GM12878 (cell line): ENCODE results near the gene ARHGAP20. TPM values are rescaled to one million over a fixed set of nuclear protein-coding genes. Genes with fewer than 3 reads are reported as not detected.

ENCODE experiments used
- ATAC-seq: fragments of 200-7000 bp; cut with Tn5 transposase; 3 replicates; pipeline ENCODE4 v1.9.1; 2020; ENCODE audit warnings: mild to moderate bottlenecking, moderate library complexity
- BruUV-seq: library from RNA; stranded (reverse); fragments of 400-500 nt; replicated peaks from 2 replicates; lab custom pipeline; 2021; lab: Mats Ljungman, UMichigan
- CTCF ChIA-PET: fragments of 300-600 bp; sonication (Branson Sonifier 250); formaldehyde crosslinking; extraction: SDS; loops from one replicate; lab custom pipeline; 2021; ENCODE audit warnings: inconsistent platforms; lab: Yijun Ruan, JAX
- POLR2A ChIA-PET: fragments of 350-600 bp; formaldehyde crosslinking; extraction: SDS; loops from one replicate; lab custom pipeline; 2021; ENCODE audit warnings: inconsistent platforms; lab: Charles Lee
- RAD21 ChIA-PET: fragments of 300-600 bp; sonication (Branson Sonifier 250); formaldehyde crosslinking; loops from one replicate; lab custom pipeline; 2023; ENCODE audit warnings: antibody characterized with exemption; ENCODE audit not compliant: unreplicated experiment; lab: Charles Lee
- SMC1A ChIA-PET: fragments of 300-600 bp; sonication (Branson Sonifier 250); formaldehyde crosslinking; loops from one replicate; lab custom pipeline; 2023; ENCODE audit not compliant: unreplicated experiment, uncharacterized antibody; lab: Charles Lee
- DNase-seq: peaks from one replicate; pipeline ENCODE4 v3.0.0-alpha.2; 2011; ENCODE audit warnings: low read depth, low spot score
- FAIRE-seq: peaks from 3 replicates; lab custom pipeline; 2011; peaks lifted over from hg19 to GRCh38; lab: Jason Lieb, UNC
- H2AFZ ChIP-seq: 2 replicates; pipeline ENCODE4 v1.6.0; 2011; ENCODE audit warnings: low read depth, low read length, control low read depth; ENCODE audit not compliant: control insufficient read depth
- H3K27ac ChIP-seq: 2 replicates; pipeline ENCODE4 v1.5.1; 2011; ENCODE audit warnings: control low read depth; ENCODE audit not compliant: control insufficient read depth, insufficient read depth
- H3K27me3 ChIP-seq, 2 experiments: replicated peaks in 1 of 2; 2 replicates each; pipeline versions ENCODE4 v1.6.0 to v1.6.1; 2011; ENCODE audit warnings: low read length in 1 of 2; ENCODE audit not compliant: control insufficient read depth in 2 of 2, insufficient read depth in 2 of 2
- H3K36me3 ChIP-seq, 2 experiments: 2 replicates each; pipeline ENCODE4 v1.5.1; 2011; ENCODE audit warnings: low read length in 1 of 2; ENCODE audit not compliant: control insufficient read depth in 2 of 2, insufficient read depth in 2 of 2
- H3K4me1 ChIP-seq: 2 replicates; pipeline ENCODE4 v1.6.1; 2011; ENCODE audit warnings: mild to moderate bottlenecking, low read length, moderate library complexity, mixed read lengths; ENCODE audit not compliant: control insufficient read depth, insufficient read depth
- H3K4me2 ChIP-seq: 2 replicates; pipeline ENCODE4 v1.6.0; 2011; ENCODE audit warnings: control low read depth; ENCODE audit not compliant: control insufficient read depth, insufficient read depth
- H3K4me3 ChIP-seq: fragments of 200-600 bp; sonication (generic); 2 replicates; pipeline ENCODE4 v1.5.1; 2016
- H3K79me2 ChIP-seq: 2 replicates; pipeline ENCODE4 v1.6.0; 2011; ENCODE audit warnings: low read length; ENCODE audit not compliant: control insufficient read depth, insufficient read depth
- H3K9ac ChIP-seq: 2 replicates; pipeline ENCODE4 v1.8.0; 2011; ENCODE audit warnings: low read length, control low read depth, mixed read lengths; ENCODE audit not compliant: control insufficient read depth, insufficient read depth
- H3K9me3 ChIP-seq: replicated peaks from 3 replicates; pipeline ENCODE4 v1.5.1; 2011; ENCODE audit warnings: mild to moderate bottlenecking, low read length; ENCODE audit not compliant: control insufficient read depth, insufficient read depth
- H4K20me1 ChIP-seq: 2 replicates; pipeline ENCODE4 v1.6.0; 2011; ENCODE audit not compliant: control insufficient read depth, insufficient read depth
- BACH1 ChIP-seq: fragments of 450-650 bp; IDR thresholded peaks from 2 replicates; pipeline ENCODE4 v1.6.1; 2017; ENCODE audit warnings: mild to moderate bottlenecking, borderline replicate concordance
- CREM ChIP-seq: IDR thresholded peaks from 2 replicates; pipeline ENCODE4 v1.6.1; 2014; ENCODE audit warnings: antibody characterized with exemption, low read depth
- FOXK2 ChIP-seq: fragments of 450-650 bp; IDR thresholded peaks from 2 replicates; pipeline ENCODE4 v1.6.1; 2017; ENCODE audit warnings: mild to moderate bottlenecking, moderate library complexity
- GABPA ChIP-seq: IDR thresholded peaks from 2 replicates; pipeline ENCODE4 v1.6.1; 2014; ENCODE audit warnings: antibody characterized with exemption, low read depth, mild to moderate bottlenecking, inconsistent platforms
- NFXL1 ChIP-seq: fragments of 450-650 bp; IDR thresholded peaks from 2 replicates; pipeline ENCODE4 v1.6.1; 2017; ENCODE audit warnings: antibody characterized with exemption, mild to moderate bottlenecking, borderline replicate concordance
- NFYB ChIP-seq: IDR thresholded peaks from 2 replicates; pipeline ENCODE4 v1.6.1; 2011; ENCODE audit warnings: low read depth, mild to moderate bottlenecking, low read length, improper control_type of control experiment, moderate library complexity; ENCODE audit not compliant: insufficient read depth
- NR2C1 ChIP-seq: fragments of 450-650 bp; IDR thresholded peaks from 2 replicates; pipeline ENCODE4 v1.6.1; 2017; ENCODE audit warnings: antibody characterized with exemption, mild to moderate bottlenecking, moderate library complexity
- NR2C2 ChIP-seq: IDR thresholded peaks from 2 replicates; pipeline ENCODE4 v1.6.1; 2011; ENCODE audit warnings: borderline replicate concordance, low read depth; ENCODE audit not compliant: control insufficient read depth, insufficient read length
- SMAD5 ChIP-seq: IDR thresholded peaks from 2 replicates; pipeline ENCODE4 v1.6.1; 2016; ENCODE audit warnings: antibody characterized with exemption, low read depth
- SUPT20H ChIP-seq: IDR thresholded peaks from 2 replicates; pipeline ENCODE4 v1.6.1; 2011; ENCODE audit warnings: low read depth, mild to moderate bottlenecking, low read length, moderate library complexity, borderline replicate concordance; ENCODE audit not compliant: control insufficient read depth
- WGBS: methylation state at CpG from one replicate; pipeline ENCODE4 v1.1.6; 2016; ENCODE audit warnings: low lambda C conversion rate; ENCODE audit not compliant: insufficient replicate concordance, insufficient coverage; ENCODE audit errors: missing lambda C conversion rate; 5-methylcytosine and 5-hydroxymethylcytosine counted together
- in situ Hi-C: fragments of 300-500 bp; cut with MboI; formaldehyde crosslinking; loops from 9 replicates; pipeline ENCODE4 v1.14.3; 2018; ENCODE audit warnings: mixed read lengths
- intact Hi-C: fragments of 100-400 bp; cut with micrococcal nuclease; formaldehyde crosslinking; loops from one replicate; pipeline ENCODE4 v1.14.2; 2022; ENCODE audit not compliant: unreplicated experiment
- polyA plus RNA-seq, 11 experiments: library from polyadenylated mRNA; depleted of rRNA in 4 of 11; unstranded in 6 of 11; stranded (reverse) in 5 of 11; fragments of >200 nt; fragmentation: Nextera tagmentation in 4 of 11; fragmentation: Illumina TruSeq in 1 of 11; extraction: Ambion mirVana in 4 of 11; extraction: Trizol in 1 of 11; gene quantifications; 1 replicate in 1 of 11; 2 replicates in 10 of 11; pipeline versions ENCODE4 v1.2.1 to v1.2.3, GENCODE V29; 2011 to 2016; ENCODE audit warnings: inconsistent platforms in 2 of 11, missing spikeins in 2 of 11, low read depth in 1 of 11
- total RNA-seq, 4 experiments: library from RNA; depleted of rRNA in 3 of 4; stranded (reverse); fragments of >200 nt in 3 of 4; fragmentation: Illumina TruSeq in 1 of 4; extraction: Trizol in 1 of 4; gene quantifications; 2 replicates each; pipeline versions ENCODE4 v1.2.1 to v1.2.3, GENCODE V29; 2013 to 2021
- TF ChIP-seq, protein P1 (sequence below): fragments of 150-350 bp; IDR thresholded peaks from 2 replicates; pipeline ENCODE4 v1.6.1; 2014; ENCODE audit warnings: mild to moderate bottlenecking, low read depth, low read length
- TF ChIP-seq, protein P2 (sequence below): IDR thresholded peaks from 2 replicates; pipeline ENCODE4 v1.6.1; 2012; ENCODE audit warnings: low read depth, low read length, improper control_type of control experiment
- TF ChIP-seq, protein P3 (sequence below): fragments of 450-650 bp; IDR thresholded peaks from 2 replicates; pipeline ENCODE4 v1.6.1; 2017; ENCODE audit warnings: mild to moderate bottlenecking, moderate library complexity
- TF ChIP-seq, protein P4 (sequence below): fragments of 450-650 bp; IDR thresholded peaks from 2 replicates; pipeline ENCODE4 v1.6.1; 2016; ENCODE audit warnings: mild to moderate bottlenecking
- TF ChIP-seq, protein P5 (sequence below): fragments of 450-650 bp; IDR thresholded peaks from 2 replicates; pipeline ENCODE4 v1.6.1; 2017; ENCODE audit warnings: mild to moderate bottlenecking

Gene ARHGAP20
- total and polyA plus RNA-seq, 10 of the 15 experiments (the other 5 are each of a cell fraction or from before 2014, with no cell fraction given): 0.01 TPM; not detected in 9

DNA sequence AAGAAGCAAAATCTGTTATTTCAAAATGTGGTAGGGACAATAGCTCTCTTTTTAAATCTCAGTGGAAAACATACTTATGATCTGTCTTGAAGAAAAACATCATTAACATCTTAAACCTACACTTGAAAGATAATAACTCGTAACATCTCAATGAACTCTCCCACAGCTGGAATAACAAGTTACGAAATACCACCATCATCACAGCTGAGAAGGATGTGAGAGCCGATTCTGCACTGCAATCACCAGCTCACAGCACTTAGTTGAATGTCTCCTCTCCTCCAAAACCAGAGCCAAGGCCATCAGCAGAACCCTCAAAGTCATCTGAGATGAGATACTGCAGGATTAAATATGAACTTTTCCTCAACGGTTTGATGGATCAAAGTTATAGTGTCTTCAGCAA, 124.3 kb downstream of the ARHGAP20 start:
- no peak overlapping the region for H3K9ac ChIP-seq
- no peaks in the 10 kb centered on the region for H3K36me3 ChIP-seq
- H4K20me1 ChIP-seq: no peaks in the 10 kb centered on the region
- no peak overlapping the region for H2AFZ ChIP-seq
- H3K4me3 ChIP-seq: no peak overlapping the region
- no peaks in the 10 kb centered on the region for H3K4me1 ChIP-seq
- no TSS peak for BruUV-seq
- CTCF ChIA-PET: interaction anchor here (2.1 kb wide), 1 partner anchor 23 kb away, joined by 11 read pairs; no protein-coding TSS in a partner anchor
- no peak overlapping the region for H3K4me2 ChIP-seq
- in situ Hi-C loops: no loop called here
- RAD21 ChIA-PET: no interaction called here
- no peak overlapping the region for H3K27ac ChIP-seq
- FAIRE-seq (no peak), DNase-seq (no peak), ATAC-seq (no peak)
- POLR2A ChIA-PET: interaction anchor here (1.0 kb wide), 1 partner anchor 13 kb away, joined by 3 read pairs; no protein-coding TSS in a partner anchor
- no peaks in the 10 kb centered on the region for H3K79me2 ChIP-seq
- SMC1A ChIA-PET: interaction anchor here (1.5 kb wide), 1 partner anchor 25 kb away, joined by 3 read pairs; no protein-coding TSS in a partner anchor
- intact Hi-C loops: no loop called here
- H3K9me3 ChIP-seq: no peaks in the 10 kb centered on the region
- WGBS: 0% methylated on average over 4 of the region's 4 CpGs
- TF ChIP-seq SUPT20H: no peak
- TF ChIP-seq NR2C2: no peak
- TF ChIP-seq, protein P1, sequence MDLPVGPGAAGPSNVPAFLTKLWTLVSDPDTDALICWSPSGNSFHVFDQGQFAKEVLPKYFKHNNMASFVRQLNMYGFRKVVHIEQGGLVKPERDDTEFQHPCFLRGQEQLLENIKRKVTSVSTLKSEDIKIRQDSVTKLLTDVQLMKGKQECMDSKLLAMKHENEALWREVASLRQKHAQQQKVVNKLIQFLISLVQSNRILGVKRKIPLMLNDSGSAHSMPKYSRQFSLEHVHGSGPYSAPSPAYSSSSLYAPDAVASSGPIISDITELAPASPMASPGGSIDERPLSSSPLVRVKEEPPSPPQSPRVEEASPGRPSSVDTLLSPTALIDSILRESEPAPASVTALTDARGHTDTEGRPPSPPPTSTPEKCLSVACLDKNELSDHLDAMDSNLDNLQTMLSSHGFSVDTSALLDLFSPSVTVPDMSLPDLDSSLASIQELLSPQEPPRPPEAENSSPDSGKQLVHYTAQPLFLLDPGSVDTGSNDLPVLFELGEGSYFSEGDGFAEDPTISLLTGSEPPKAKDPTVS: no peak
- TF ChIP-seq NR2C1: no peak
- TF ChIP-seq CREM: no peak
- no peak for TF ChIP-seq GABPA
- no peak for TF ChIP-seq NFYB
- TF ChIP-seq BACH1: no peak
- TF ChIP-seq SMAD5: no peak
- TF ChIP-seq, protein P2, sequence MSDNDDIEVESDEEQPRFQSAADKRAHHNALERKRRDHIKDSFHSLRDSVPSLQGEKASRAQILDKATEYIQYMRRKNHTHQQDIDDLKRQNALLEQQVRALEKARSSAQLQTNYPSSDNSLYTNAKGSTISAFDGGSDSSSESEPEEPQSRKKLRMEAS: no peak
- TF ChIP-seq, protein P3, sequence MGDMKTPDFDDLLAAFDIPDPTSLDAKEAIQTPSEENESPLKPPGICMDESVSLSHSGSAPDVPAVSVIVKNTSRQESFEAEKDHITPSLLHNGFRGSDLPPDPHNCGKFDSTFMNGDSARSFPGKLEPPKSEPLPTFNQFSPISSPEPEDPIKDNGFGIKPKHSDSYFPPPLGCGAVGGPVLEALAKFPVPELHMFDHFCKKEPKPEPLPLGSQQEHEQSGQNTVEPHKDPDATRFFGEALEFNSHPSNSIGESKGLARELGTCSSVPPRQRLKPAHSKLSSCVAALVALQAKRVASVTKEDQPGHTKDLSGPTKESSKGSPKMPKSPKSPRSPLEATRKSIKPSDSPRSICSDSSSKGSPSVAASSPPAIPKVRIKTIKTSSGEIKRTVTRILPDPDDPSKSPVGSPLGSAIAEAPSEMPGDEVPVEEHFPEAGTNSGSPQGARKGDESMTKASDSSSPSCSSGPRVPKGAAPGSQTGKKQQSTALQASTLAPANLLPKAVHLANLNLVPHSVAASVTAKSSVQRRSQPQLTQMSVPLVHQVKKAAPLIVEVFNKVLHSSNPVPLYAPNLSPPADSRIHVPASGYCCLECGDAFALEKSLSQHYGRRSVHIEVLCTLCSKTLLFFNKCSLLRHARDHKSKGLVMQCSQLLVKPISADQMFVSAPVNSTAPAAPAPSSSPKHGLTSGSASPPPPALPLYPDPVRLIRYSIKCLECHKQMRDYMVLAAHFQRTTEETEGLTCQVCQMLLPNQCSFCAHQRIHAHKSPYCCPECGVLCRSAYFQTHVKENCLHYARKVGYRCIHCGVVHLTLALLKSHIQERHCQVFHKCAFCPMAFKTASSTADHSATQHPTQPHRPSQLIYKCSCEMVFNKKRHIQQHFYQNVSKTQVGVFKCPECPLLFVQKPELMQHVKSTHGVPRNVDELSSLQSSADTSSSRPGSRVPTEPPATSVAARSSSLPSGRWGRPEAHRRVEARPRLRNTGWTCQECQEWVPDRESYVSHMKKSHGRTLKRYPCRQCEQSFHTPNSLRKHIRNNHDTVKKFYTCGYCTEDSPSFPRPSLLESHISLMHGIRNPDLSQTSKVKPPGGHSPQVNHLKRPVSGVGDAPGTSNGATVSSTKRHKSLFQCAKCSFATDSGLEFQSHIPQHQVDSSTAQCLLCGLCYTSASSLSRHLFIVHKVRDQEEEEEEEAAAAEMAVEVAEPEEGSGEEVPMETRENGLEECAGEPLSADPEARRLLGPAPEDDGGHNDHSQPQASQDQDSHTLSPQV: no peak
- no peak for TF ChIP-seq FOXK2
- TF ChIP-seq, protein P4, sequence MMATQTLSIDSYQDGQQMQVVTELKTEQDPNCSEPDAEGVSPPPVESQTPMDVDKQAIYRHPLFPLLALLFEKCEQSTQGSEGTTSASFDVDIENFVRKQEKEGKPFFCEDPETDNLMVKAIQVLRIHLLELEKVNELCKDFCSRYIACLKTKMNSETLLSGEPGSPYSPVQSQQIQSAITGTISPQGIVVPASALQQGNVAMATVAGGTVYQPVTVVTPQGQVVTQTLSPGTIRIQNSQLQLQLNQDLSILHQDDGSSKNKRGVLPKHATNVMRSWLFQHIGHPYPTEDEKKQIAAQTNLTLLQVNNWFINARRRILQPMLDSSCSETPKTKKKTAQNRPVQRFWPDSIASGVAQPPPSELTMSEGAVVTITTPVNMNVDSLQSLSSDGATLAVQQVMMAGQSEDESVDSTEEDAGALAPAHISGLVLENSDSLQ: no peak
- TF ChIP-seq, protein P5, sequence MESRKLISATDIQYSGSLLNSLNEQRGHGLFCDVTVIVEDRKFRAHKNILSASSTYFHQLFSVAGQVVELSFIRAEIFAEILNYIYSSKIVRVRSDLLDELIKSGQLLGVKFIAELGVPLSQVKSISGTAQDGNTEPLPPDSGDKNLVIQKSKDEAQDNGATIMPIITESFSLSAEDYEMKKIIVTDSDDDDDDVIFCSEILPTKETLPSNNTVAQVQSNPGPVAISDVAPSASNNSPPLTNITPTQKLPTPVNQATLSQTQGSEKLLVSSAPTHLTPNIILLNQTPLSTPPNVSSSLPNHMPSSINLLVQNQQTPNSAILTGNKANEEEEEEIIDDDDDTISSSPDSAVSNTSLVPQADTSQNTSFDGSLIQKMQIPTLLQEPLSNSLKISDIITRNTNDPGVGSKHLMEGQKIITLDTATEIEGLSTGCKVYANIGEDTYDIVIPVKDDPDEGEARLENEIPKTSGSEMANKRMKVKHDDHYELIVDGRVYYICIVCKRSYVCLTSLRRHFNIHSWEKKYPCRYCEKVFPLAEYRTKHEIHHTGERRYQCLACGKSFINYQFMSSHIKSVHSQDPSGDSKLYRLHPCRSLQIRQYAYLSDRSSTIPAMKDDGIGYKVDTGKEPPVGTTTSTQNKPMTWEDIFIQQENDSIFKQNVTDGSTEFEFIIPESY: no peak
- no peak for TF ChIP-seq NFXL1
- H3K27me3 ChIP-seq: no peaks in the 10 kb centered on the region
